Endothelial cell of hepatic sinusoid (primary cell): ENCODE data around the gene IQCK.

Source experiments
- in situ Hi-C: cut with HindIII; loops from 2 replicates; pipeline ENCODE4 v1.10.0; 2017; ENCODE audit warnings: low sequenced_read_pairs

IQCK gene

GRCh38 chr16:19851476-19851875 lies 133.4 kb downstream of the IQCK start:
- in situ Hi-C loops = no loop called here

- in situ Hi-C loops = no loop called here
Measured at GRCh38 chr16:19853132-19853741, 135.2 kb downstream of the IQCK start.

- in situ Hi-C loops = no loop called here
Measured at GRCh38 chr16:19853742-19854542, 135.9 kb downstream of the IQCK start.

GRCh38 chr16:19854543-19854876 lies 136.4 kb downstream of the IQCK start:
- in situ Hi-C loops = no loop called here

GRCh38 chr16:19856120-19856519 lies 138.0 kb downstream of the IQCK start:
- in situ Hi-C loops = no loop called here

- in situ Hi-C loops = no loop called here
Measured at GRCh38 chr16:19857593-19858339, 139.7 kb downstream of the IQCK start.

GRCh38 chr16:19858340-19859018 lies 140.4 kb downstream of the IQCK start:
- in situ Hi-C loops = no loop called here

GRCh38 chr16:19859166-19859565 lies 141.1 kb downstream of the IQCK start:
- in situ Hi-C loops = no loop called here

- in situ Hi-C loops = no loop called here
Measured at GRCh38 chr16:19859603-19860002, 141.5 kb downstream of the IQCK start.

GRCh38 chr16:19860166-19861041 lies 142.3 kb downstream of the IQCK start:
- in situ Hi-C loops = no loop called here

GRCh38 chr16:19861133-19861532 lies 143.1 kb downstream of the IQCK start:
- in situ Hi-C loops = no loop called here

GRCh38 chr16:19861811-19862327 lies 143.8 kb downstream of the IQCK start:
- in situ Hi-C loops = no loop called here

GRCh38 chr16:19863990-19864389 lies 145.9 kb downstream of the IQCK start:
- in situ Hi-C loops = no loop called here

- in situ Hi-C loops = no loop called here
Measured at GRCh38 chr16:19864566-19864965, 146.5 kb downstream of the IQCK start.

GRCh38 chr16:19868421-19868820 lies 150.3 kb downstream of the IQCK start:
- in situ Hi-C loops = no loop called here

GRCh38 chr16:19871721-19872120 lies 153.7 kb downstream of the IQCK start:
- in situ Hi-C loops = loop anchor here (5.0 kb wide), 1 partner anchor 39 kb away; no protein-coding TSS in a partner anchor

- in situ Hi-C loops = loop anchor here (5.0 kb wide), 1 partner anchor 40 kb away; no protein-coding TSS in a partner anchor
Measured at GRCh38 chr16:19872179-19872863, 154.2 kb downstream of the IQCK start.

- in situ Hi-C loops = loop anchor here (5.0 kb wide), 1 partner anchor 41 kb away; no protein-coding TSS in a partner anchor
Measured at GRCh38 chr16:19872935-19873334, 154.9 kb downstream of the IQCK start.

GRCh38 chr16:19874026-19874425 lies 156.0 kb downstream of the IQCK start:
- in situ Hi-C loops = loop anchor here (5.0 kb wide), 1 partner anchor 42 kb away; no protein-coding TSS in a partner anchor
